HCT116 (cell line): ENCODE data around the gene SRGAP2C. TPM values are rescaled to one million over a fixed set of nuclear protein-coding genes. Genes with fewer than 3 reads are reported as not detected.
"Not testable (repeated sequence)": the region's sequence is repeated elsewhere in the genome, so short reads cannot be mapped to it uniquely, and the experiment has no call there.

Experiments
- ATAC-seq: fragments of 200-7000 bp; cut with Tn5 transposase; 2 replicates; pipeline ENCODE4 v1.9.1; 2020; ENCODE audit warnings: mild to moderate bottlenecking, moderate library complexity
- BruUV-seq: library from RNA; stranded (reverse); fragments of 400-500 nt; replicated peaks from 2 replicates; lab custom pipeline; 2021; lab: Mats Ljungman, UMichigan
- CTCF ChIA-PET: fragments of 300-600 bp; sonication (Branson Sonifier 250); formaldehyde crosslinking; loops from one replicate; lab custom pipeline; 2021; ENCODE audit warnings: antibody characterized with exemption; lab: Charles Lee
- POLR2A ChIA-PET: fragments of 300-600, 350-600 bp; sonication (Branson Sonifier 250); formaldehyde crosslinking; loops from one replicate; lab custom pipeline; 2021; ENCODE audit warnings: antibody characterized with exemption; lab: Charles Lee
- RAD21 ChIA-PET, 2 experiments: fragments of 300-600 bp; sonication (Branson Sonifier 250); formaldehyde crosslinking; loops; one replicate each; lab custom pipeline; 2023; ENCODE audit warnings: low total read pairs in 2 of 2; ENCODE audit not compliant: uncharacterized antibody in 2 of 2, unreplicated experiment in 2 of 2, low non-redundant PET in 1 of 2; lab: Charles Lee
- DNase-seq: peaks from one replicate; pipeline ENCODE4 v3.0.0-alpha.2; 2010; ENCODE audit warnings: low read depth, low spot score
- H2AFZ ChIP-seq: fragments of 200-600 bp; shearing (Covaris generic), sonication (generic); 2 replicates; pipeline ENCODE4 v1.6.1; 2017; ENCODE audit warnings: low read depth, mixed run types, mixed read lengths, antibody characterized with exemption, low read length; ENCODE audit not compliant: poor library complexity, severe bottlenecking
- H3K27ac ChIP-seq: 2 replicates; pipeline ENCODE4 v1.5.1; 2012; ENCODE audit warnings: low read depth, low read length
- H3K27me3 ChIP-seq: fragments of 200-600 bp; sonication (generic); 2 replicates; pipeline ENCODE4 v1.6.1; 2016; ENCODE audit warnings: mixed run types, low read length, mixed read lengths; ENCODE audit not compliant: insufficient read depth
- H3K36me3 ChIP-seq, 2 experiments: fragments of 200-500 bp in 1 of 2; fragments of 200-600 bp in 1 of 2; sonication (Bioruptor generic) in 1 of 2; sonication (generic) in 1 of 2; 2 replicates each; pipeline versions ENCODE4 v1.5.1 to v1.6.1; 2014 to 2016; ENCODE audit warnings: low read length in 2 of 2, inconsistent platforms in 1 of 2, mixed read lengths in 1 of 2, mixed run types in 1 of 2; ENCODE audit not compliant: insufficient read depth in 2 of 2, control insufficient read depth in 1 of 2
- H3K4me1 ChIP-seq, 2 experiments: fragments of 200-600 bp in 1 of 2; sonication (generic) in 1 of 2; 2 replicates each; pipeline versions ENCODE4 v1.5.1 to v1.6.1; 2012 to 2017; ENCODE audit warnings: low read length in 2 of 2, inconsistent platforms in 1 of 2, mild to moderate bottlenecking in 1 of 2, mixed read lengths in 1 of 2, mixed run types in 1 of 2, moderate library complexity in 1 of 2; ENCODE audit not compliant: insufficient read depth in 2 of 2, control insufficient read depth in 1 of 2
- H3K4me2 ChIP-seq: fragments of 200-600 bp; sonication (generic); 2 replicates; pipeline ENCODE4 v1.6.1; 2017; ENCODE audit warnings: mixed run types, low read length, mixed read lengths
- H3K4me3 ChIP-seq, 2 experiments: fragments of 200-600 bp in 1 of 2; sonication (generic) in 1 of 2; replicated peaks in 1 of 2; 2 replicates each; pipeline ENCODE4 v1.5.1; 2011 to 2016; ENCODE audit warnings: low read length in 2 of 2, control low read depth in 1 of 2, low read depth in 1 of 2, mild to moderate bottlenecking in 1 of 2, mixed read lengths in 1 of 2, mixed run types in 1 of 2
- H3K79me2 ChIP-seq: fragments of 200-600 bp; sonication (generic); 2 replicates; pipeline ENCODE4 v1.6.1; 2017; ENCODE audit warnings: mild to moderate bottlenecking, mixed run types, low read length, moderate library complexity, mixed read lengths; ENCODE audit not compliant: insufficient read depth
- H3K9ac ChIP-seq: fragments of 200-600 bp; sonication (generic); 2 replicates; pipeline ENCODE4 v1.6.1; 2016; ENCODE audit warnings: low read length, mixed read lengths
- H3K9me2 ChIP-seq: fragments of 200-600 bp; sonication (generic), shearing (Covaris generic); 2 replicates; pipeline ENCODE4 v1.6.1; 2017; ENCODE audit warnings: mixed run types, mild to moderate bottlenecking, moderate library complexity; ENCODE audit not compliant: insufficient read depth
- H3K9me3 ChIP-seq, 2 experiments: fragments of 200-500 bp in 1 of 2; fragments of 200-600 bp in 1 of 2; sonication (Bioruptor generic) in 1 of 2; sonication (generic) in 1 of 2; 2 replicates each; pipeline ENCODE4 v1.6.1; 2014 to 2017; ENCODE audit warnings: low read length in 2 of 2, mixed read lengths in 2 of 2, inconsistent platforms in 1 of 2, low read depth in 1 of 2, mild to moderate bottlenecking in 1 of 2, mixed run types in 1 of 2, moderate library complexity in 1 of 2; ENCODE audit not compliant: control insufficient read depth in 1 of 2, insufficient read depth in 1 of 2
- H4K20me1 ChIP-seq: fragments of 200-600 bp; sonication (generic), shearing (Covaris generic); 2 replicates; pipeline ENCODE4 v1.6.1; 2017; ENCODE audit warnings: mixed run types, mild to moderate bottlenecking, moderate library complexity; ENCODE audit not compliant: insufficient read depth
- intact Hi-C: fragments of 100-400 bp; cut with micrococcal nuclease; formaldehyde crosslinking; loops from 2 replicates; pipeline ENCODE4 v1.10.0; 2022
- total RNA-seq: library from RNA; stranded (reverse); gene quantifications from one replicate; pipeline ENCODE4 v1.2.1, GENCODE V29; 2021; ENCODE audit not compliant: unreplicated experiment

The SRGAP2C gene
- total RNA-seq, 1 experiment from 2014 or later = 21.3 TPM

DNA sequence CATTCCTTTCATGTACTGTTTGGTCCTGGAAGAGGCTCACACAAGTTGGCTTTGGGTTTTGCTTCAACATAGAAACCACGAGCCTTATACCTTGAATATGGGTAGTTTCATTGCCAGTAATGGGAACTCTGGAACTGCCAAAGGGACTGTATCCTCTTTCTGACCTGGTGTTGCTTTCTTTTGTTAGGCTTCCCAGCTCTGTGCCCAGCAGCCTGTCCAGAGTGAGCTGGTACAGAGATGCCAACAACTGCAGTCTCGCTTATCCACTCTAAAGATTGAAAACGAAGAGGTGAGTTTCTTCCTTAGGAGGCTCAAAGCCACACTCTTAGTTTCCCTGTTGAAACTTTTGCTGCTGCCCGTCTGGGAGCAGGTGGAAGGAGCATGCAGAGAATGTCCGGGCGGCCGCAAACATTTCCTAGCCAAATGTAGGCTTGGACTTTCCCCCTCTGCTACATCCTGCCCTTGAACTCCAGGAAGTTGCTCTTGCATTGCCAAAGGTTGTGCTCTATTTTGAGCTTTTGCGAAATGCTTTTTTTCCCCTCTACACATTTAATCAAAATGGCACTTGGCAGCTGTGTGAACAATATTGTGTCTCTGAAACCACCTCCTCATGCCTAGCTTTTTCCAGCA is 201.7 kb downstream of the SRGAP2C start:
- H4K20me1 ChIP-seq, intact Hi-C loops, H3K27me3 ChIP-seq, DNase-seq, H3K4me1 ChIP-seq, H3K9ac ChIP-seq, RAD21 ChIA-PET, H3K9me2 ChIP-seq, ATAC-seq, H3K36me3 ChIP-seq, H3K79me2 ChIP-seq, H2AFZ ChIP-seq, H3K4me3 ChIP-seq, H3K4me2 ChIP-seq, H3K27ac ChIP-seq, H3K9me3 ChIP-seq, BruUV-seq, POLR2A ChIA-PET, CTCF ChIA-PET: not testable (repeated sequence)

DNA sequence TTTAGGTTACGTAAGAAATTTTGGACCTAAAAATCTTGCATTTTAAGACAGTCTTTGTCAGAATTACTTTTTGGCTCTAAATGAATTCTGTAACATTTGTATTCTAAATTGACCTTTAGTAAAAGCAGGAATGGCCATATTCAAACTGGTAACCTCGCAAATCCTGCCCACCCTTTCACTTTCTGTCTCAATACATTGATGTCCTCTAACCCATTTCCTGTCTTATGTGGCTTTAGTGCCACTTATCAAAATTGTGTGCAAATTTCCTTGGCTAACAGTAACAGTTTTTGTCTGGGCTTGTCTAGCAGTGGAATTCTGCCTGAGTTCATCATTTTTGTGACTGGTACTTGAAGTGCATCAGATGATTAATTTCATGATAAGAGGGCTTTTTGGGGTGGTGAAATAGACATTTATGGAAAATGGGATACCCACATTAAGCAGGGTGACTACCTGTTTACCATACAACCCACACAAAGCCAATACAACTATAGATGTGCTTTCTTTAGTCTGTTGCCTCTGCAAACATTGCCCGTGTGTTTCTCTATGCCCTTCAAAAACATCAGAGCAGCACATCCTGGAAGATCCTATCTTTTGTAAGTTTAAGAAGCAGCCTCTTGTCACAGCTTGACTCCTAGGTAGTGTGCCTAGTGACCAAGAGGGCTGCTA is 205.3 kb downstream of the SRGAP2C start:
- H3K4me3 ChIP-seq, H3K4me2 ChIP-seq, H3K27me3 ChIP-seq, DNase-seq, H2AFZ ChIP-seq, H3K9ac ChIP-seq, H3K79me2 ChIP-seq, BruUV-seq, intact Hi-C loops, H3K36me3 ChIP-seq, H3K9me2 ChIP-seq, ATAC-seq, RAD21 ChIA-PET, H4K20me1 ChIP-seq, H3K9me3 ChIP-seq, POLR2A ChIA-PET, CTCF ChIA-PET, H3K27ac ChIP-seq, H3K4me1 ChIP-seq: not testable (repeated sequence)

DNA sequence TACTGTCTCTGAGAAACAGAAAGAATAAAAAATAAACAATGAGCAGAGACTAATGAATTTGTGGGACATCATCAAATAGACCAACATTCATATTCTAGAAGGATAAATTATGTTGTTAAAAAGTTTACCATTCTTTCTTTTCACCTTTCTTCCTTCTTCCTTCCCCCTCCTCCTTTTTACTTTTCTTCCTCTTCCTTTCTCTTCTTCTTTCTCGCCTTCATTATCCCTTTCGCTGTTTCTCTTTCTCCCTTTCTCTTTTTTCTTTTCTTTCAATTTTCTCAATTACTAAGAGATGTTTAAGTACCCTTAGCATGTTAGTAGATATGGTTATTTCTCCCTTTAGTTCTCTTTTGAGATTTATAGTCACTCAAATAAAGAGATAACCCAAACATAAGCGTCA is 207.4 kb downstream of the SRGAP2C start:
- H4K20me1 ChIP-seq, H3K27ac ChIP-seq, H3K9me2 ChIP-seq, ATAC-seq, DNase-seq, H3K36me3 ChIP-seq, H3K9ac ChIP-seq, H3K4me3 ChIP-seq, H3K27me3 ChIP-seq, H3K79me2 ChIP-seq, RAD21 ChIA-PET, intact Hi-C loops, BruUV-seq, H3K4me2 ChIP-seq, POLR2A ChIA-PET, H3K9me3 ChIP-seq, H3K4me1 ChIP-seq, CTCF ChIA-PET, H2AFZ ChIP-seq: not testable (repeated sequence)

DNA sequence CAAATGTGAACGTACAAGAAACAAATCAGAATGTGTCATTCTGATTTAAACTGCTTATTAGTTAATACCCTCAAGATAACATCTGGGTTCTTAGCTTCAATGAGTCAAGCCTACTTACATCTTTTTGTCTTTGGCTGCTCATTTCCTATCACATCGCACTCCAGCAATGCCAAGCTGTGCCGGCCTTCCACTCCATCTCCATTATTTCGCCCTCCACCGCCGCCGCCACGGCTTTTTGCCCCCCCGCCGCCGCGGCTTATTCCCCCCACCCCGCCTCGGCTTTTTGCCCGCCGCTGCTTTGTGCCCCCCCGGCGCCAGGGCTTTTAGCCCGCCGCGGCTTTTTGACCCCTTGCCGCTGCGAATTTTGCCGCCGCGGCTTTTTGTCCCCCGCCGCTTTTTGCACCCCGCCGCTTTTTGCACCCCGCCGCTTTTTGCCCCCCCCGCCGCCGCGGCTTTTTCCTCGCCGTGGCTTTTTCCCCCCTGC is 211.0 kb downstream of the SRGAP2C start:
- intact Hi-C loops, H3K79me2 ChIP-seq, H3K9me3 ChIP-seq, H3K9ac ChIP-seq, RAD21 ChIA-PET, DNase-seq, H3K4me1 ChIP-seq, H3K27me3 ChIP-seq, H3K36me3 ChIP-seq, ATAC-seq, CTCF ChIA-PET, BruUV-seq, H3K4me2 ChIP-seq, H3K4me3 ChIP-seq, H2AFZ ChIP-seq, H4K20me1 ChIP-seq, H3K27ac ChIP-seq, H3K9me2 ChIP-seq, POLR2A ChIA-PET: not testable (repeated sequence)
